HG02943 (cell line): Measurements from ENCODE around the gene STK32A.
A peak's percentile ranks its signal among the peaks of the same experiment; 100 is the strongest.

Source experiments
- ATAC-seq: cut with Tn5 transposase; IDR thresholded peaks from one replicate; pipeline ENCODE4 v1.9.1; 2021; ENCODE audit warnings: mild to moderate bottlenecking, low read depth, moderate library complexity; ENCODE audit not compliant: unreplicated experiment

Gene STK32A

DNA sequence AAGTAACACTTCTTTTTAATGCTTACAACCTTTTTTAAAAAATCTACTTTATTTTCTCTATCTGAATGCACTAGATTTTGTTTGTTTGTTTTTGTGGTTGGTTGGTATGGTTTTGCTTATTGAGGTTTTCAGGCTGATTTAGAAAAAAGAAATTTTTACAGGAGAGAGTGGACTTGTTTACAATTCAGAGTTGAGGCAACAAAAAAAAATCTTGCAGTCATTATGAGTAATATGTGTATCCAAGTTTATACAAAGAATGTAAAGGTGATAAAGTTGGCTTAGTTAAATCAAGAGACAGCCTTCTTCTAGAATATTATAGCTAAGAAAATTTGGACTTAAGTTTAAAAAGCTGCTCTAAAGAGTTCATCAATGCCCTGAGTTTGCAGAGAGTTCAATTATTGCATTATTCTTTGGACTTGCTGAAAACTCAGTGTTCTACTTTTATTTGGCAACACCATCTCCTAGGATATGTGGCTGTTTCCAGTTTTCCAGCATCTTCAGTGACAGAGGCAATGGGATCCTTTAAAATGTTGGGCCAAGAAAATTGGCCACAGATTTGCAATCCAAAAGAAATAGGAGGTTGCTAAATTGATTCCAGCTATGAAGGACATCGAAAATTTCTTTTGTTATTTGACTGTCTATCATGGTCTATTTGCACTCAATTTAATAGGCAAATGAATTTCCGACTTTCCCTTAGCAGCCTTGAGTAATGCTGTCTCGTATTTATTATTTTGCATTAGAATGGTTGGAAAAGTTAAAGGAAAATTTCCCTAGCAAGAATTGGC, 10.7 kb downstream of the STK32A start:
- ATAC-seq: no peak

DNA sequence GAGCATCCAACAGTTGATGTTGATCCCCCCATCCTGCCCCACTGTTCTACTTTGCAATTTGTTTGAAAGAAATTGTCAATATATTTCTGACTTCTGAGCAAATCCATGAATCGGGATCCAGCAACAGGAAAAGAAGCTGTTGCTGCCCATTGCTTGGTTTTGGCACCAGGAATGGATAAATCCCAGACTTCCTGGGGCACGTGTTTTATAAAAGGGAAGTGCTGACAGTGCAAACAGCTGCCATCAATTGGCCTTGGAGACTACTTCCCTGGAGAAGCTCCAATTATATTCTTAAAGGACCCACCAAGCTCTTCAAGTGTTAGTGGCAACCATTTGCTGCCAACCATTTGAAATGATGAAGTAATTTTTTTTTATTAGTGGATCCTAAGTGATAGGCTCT, 13.7 kb downstream of the STK32A start:
- no peak for ATAC-seq

DNA sequence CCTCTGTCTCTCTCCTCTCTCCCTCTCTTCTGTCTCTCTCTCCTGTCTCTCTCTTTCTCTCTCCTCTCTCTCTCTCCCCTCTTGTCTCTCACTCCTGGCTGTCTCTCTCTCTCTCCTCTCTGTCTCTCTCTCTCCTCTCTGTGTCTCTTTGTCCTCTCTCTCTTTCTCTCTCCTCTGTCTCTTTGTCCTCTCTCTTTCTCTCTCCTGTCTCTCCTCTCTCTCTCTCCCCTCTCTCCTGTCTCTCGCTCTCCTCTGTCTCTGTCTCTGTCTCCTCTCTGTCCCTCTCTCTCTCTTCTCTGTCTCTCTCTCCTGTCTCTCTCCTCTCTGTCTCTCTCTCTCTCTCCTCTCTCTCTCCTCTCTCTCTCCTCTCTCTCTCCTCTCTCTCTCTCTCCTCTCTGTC, 25.0 kb downstream of the STK32A start:
- no peak for ATAC-seq

DNA sequence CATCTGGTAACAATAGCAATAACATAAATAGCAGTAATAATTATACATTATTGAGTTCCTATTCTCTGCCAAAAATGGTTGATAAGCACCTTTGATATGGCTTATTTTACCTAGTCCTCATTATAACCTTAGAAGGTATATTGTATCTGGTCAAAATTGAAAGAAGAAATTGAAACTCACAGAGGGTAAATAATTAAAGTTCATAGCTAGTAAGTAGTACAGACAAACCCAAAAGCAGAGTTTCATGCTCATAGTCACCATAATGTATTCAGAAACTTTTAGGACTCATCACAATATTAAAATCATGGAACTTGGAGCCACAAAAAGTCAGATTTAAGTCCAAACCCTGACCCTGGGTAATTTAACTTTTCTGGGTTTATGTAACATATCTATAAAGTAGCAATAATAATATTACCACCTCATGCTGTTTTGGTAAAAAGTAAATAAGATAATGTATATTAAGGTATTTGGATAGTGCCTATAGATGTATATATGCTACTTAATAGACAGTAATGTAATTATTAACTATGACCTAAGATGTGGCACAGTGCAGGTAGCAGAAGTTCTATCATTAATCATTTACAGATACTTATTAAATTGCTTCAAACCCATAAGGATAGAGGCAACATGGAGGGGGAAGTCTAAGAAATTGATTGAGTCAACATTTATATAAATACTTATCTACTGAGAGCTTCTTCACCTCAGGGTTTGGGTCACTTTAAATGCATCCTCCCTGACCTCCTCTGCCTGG, 32.4 kb downstream of the STK32A start:
- peak; percentile 88 for ATAC-seq

DNA sequence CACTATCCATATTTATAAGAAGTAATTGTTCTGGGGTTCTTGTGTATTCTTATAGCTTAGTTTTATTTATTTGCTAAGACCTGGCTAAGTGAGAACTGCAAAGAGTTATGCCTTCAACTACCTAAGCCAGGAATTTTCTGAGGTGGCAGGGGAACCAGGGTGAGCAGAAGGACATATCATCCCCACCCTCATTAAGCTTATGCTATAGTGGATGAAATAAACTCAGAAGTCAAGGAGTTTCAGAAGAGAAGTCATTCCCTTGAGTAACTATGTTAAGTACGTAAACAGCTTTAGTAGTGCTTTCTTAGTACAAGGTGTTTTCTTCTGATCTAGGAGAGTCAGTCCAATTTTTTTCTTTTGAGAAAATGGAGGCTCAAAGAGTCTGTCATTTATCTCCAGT, 41.7 kb downstream of the STK32A start:
- no peak for ATAC-seq

DNA sequence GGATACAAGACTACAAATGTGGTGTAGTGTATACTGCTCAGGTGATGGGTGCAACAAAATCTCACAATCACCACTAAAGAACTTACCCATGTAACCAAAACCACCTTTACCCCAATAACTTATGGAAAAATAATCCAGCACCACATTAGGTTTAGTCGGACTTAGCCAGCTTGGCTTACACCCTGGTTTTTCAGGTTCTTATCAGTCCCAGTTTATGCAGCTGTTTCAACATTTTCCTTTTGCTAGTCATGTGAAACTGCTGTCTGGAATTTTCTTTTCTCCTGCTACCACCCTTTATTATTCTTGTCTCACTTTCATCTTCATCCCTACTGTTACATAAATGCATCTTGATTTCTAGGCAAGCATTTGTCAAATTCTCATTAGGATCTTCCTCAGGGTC, 51.5 kb downstream of the STK32A start:
- no peak for ATAC-seq

DNA sequence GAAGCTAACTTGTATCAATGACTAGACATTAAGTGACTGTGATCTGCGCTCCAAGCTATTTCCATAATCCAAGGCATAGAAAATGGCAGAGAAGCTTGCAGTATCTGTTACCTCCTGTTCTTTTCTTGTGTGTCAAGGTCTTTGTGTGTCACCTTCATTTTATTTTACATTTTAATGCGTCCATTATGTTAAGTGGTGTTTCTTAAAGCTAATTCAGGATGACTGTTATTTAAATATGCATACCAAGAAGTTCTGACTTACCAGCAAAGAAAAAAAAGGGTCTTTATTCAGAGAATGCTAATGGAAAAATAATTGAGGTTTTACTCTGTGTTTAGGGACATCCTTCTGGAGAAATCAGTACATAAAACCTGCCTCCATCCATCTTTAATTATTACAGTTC, 52.3 kb downstream of the STK32A start:
- ATAC-seq: no peak

DNA sequence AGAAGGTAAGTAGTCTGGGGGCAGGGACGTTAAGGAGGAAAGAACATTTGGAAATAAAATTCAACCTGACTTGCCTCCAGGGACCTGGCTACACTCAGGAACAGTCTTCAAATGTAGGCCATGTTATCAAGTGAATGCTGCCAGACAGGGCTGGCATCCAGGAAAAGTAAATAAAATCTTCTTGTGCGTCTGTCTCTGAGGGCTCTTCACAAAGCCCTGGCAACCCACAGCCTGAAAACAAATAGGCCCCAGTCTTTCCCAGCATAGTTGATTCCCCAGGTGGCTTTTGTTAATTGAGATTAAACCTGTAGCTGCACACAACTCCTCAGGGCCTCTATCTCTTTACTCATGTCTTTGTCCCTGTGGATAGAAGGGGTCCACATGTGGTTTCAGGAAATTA, 55.4 kb downstream of the STK32A start:
- no peak for ATAC-seq

DNA sequence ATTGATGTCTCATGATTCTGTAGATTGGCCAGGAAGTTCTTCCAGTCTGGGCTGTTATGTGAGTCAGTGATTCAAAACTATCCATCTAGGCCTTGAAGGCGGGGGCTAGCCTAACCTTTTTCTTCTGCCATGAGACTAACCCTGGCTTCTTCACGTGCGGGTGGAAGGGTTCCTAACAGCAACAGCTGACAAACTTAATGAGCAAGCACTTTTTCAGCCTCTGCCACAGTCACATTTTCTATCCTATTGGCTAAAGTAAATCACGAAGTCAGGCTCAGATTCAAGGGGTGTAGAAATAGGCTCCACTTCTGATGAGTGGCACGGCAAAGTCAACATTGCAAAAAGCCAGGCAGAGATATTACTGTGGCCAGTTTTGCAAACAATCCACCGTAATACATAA, 68.4 kb downstream of the STK32A start:
- no peak for ATAC-seq

DNA sequence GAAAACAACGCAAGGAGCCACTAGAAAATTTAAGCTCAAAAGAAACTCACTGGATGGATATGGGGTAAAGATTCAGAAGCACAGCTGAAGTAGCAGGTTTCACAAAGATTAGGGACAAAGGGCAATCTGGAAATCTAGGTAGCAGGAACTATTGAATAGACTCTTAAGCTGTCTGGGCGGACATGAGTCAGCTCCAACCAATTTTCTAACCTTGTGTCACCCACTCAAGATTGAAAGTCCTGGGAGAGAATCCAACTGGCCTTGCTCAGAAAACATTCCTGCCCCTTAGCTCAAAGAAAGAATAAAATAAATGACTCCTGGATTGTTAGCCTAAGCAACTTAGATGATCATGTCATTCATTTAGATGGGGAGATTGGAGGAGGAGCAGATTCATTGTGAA, 69.2 kb downstream of the STK32A start:
- no peak for ATAC-seq

DNA sequence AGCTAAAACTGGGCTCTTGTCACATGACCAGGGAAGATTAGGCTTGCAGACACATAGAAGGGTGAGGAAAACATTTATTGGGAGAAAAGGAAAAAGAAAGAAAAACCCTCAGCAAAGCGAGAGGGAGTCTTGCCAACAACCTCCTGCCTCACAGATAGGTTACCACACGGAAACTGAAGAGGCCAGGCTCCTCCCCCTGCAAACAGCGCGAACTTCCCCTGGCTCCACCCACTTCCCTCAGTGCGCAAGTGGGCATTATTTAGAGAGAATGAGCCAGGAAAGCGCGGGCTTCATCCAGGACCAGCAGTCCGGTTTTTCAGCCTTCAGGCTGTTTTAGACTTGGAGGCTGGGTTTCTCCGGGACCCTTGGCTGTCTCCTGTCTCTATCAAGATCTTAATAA, 70.3 kb downstream of the STK32A start:
- no peak for ATAC-seq

DNA sequence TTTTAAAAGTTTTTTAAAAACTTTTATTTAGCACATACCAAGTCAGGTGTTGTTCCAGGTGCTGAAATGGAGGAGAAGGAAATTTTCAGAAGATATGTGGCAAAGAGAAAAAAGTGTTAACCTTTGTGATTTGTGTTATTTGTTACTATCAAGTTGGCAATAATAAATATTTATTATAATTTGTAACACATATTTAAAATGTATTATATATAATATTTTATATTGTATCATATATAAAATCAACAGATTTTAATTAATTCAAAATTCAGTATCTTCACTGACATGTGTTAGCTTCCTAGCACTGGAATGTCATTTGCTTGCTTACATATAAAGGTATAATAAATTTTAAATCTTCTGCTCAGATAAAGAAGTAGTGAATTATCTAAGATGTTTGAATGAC, 71.5 kb downstream of the STK32A start:
- no peak for ATAC-seq

DNA sequence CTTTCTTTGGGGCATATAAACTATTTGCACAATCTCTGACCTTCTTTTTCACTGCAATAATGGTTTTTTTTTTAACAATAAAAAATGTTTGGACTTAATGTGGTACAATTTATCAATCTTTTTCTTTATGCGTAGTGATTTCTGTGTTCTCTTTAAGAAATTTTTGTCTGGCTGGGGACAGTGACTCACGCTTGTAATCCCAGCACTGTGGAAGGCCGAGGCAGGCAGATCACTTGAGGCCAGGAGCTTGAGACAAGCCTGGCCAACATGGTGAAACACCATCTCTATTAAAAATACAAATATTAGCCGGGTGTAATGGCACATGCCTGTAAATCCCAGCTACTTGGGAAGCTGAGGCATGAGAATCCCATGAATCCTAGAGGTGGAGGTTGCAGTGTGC, 72.3 kb downstream of the STK32A start:
- no peak for ATAC-seq

DNA sequence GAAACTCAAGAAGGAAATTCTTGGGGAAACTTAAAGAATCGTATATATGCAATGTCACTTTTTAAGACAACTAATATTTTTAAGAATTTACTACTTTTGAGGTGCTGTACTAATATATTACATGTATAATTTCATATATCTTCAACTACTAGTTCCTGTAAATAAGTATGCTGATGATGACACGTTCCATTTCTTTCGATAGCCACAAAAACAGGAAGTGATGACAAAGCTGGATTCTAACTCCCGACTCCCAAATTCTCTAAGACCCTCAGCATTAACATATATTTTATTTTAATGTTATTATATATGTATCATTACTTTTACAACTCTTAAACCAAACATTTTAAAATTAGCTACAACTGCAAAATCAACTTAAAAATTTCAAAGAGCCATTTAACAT, 74.8 kb downstream of the STK32A start:
- no peak for ATAC-seq

DNA sequence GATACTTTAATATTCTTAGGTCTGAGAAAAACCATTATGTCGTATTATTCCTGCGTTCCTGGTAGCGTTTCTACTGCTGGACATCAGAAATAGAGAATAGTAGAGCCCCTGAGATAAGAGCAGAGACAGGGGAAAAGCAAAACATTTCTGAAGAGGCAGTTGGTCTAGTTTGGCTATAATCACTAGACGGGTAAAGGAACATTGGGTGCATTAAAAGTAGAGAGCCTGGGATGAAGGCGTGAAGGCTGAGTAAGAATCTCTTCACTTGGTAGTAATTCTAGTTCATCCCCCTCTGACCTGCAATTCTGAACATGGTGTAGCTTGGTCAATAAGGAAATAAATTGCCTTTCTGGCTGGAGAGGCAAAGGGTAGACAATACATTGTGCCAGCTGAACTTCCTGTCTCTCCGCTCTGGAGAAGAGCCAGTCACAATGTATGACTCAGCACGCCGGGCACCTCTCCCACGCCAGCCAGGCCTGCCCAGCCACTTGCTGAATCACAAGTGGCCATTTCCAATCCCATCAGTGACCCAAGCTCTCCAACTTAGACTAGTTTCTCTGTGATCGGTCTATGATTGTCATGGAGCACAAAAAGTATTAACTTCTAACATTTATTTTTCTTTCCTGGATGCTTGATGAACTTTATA, 75.4 kb downstream of the STK32A start:
- ATAC-seq: no peak

DNA sequence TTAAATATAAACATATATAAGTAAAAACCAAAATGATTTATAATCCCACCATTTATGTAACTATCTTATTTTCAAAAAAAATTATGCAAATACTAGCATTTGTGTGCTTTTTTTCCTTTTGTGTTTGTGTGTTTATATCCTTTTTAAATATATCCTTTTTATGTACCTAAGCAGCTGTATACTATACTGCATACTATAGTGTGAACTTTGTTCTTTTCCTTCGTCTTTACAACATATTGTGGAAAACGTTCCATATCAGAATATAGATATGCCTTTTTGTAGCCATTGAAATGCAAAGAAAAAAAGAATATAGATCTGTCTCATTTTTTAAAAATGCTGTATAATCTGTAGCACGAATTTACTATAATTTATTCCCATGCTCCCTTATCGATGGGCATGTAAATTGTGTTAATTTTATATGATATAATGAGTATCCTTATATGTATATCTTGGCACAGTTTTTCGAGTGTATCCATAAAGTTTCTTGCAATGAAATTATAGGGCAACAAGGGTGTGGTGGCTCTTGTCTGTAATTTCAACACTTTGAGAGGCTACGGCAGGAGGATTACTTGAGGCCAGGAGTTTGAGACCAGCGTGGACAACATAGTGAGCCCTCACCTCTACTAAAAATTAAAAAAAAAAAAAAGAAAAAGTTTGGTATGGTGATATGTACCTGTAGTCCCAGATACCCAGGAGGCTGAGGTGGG, 83.3 kb downstream of the STK32A start:
- ATAC-seq: no peak

DNA sequence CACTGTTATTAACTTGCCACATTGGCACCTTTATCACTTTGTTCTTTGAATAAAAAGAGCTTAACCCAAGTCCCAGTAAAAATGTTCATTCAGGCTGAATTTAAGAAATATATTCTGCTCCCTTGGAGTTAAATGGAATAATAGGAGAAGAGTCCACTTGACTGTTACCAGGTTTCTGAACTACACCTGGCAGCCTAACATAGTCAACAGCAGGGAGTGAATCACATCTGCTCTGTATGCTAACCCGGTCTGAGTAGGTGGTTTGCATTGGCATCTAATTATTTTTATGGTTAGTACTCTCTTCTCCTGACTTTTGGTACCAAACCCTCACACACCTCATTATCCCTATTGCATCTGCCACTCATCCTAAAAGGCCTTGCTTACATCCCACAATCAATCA, 86.7 kb downstream of the STK32A start:
- no peak for ATAC-seq

DNA sequence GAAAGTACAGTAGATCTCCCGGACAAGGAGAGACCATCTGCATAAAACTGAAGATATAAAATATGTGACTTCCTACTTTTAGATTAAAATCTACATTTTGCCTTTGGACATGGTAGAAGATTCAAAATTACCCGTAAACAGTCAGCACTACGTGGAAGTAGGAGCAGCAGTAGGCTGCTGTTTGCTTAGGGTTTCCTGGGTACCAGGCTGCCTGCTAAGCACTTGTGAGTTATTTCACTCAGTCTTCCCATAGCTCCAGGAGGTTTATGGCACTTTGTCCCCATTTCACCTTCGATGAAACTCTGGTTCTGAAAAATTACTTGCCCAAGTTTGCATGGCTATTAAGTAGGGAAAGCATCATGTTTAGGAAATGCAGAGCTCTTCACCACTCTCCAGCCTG, 92.6 kb downstream of the STK32A start:
- no peak for ATAC-seq

DNA sequence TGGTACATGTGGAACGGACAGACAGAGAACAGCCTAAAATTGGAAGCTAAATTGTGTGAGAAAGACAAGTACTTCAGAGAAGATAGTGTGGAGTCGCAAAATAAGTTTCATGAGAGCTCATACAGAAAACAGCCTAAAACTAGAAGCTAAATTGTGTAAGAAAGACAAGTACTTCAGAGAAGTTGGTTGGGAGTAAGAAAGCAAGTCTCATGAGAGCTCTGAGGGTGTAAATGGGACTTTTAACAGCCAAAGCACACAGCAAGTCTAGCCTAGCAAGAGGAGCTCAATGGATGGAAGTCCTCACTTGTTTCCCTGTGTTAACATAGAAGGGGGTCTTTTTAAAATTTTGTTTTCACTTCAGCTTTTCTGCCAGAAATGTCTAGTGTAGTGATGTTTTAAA, 93.1 kb downstream of the STK32A start:
- no peak for ATAC-seq

DNA sequence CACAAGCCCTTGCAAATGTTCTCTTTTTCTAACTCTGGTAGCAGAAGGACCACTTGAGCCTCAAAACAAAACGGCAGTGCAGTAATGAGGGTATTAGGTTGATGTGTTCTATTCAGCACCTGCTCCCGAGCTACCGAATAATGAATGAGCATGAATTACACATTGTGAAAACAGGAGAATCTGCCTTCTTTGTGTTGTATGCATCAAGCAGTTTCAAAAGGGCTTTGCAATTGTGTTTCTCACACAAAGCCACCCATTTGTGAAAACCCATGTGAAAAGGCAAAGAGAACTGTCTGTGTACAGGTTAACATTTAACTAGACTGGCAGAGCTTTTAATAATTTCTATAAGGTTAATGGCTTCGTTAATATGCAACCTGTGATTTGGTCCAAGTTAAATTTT, 97.8 kb downstream of the STK32A start:
- ATAC-seq: peak; percentile 62

DNA sequence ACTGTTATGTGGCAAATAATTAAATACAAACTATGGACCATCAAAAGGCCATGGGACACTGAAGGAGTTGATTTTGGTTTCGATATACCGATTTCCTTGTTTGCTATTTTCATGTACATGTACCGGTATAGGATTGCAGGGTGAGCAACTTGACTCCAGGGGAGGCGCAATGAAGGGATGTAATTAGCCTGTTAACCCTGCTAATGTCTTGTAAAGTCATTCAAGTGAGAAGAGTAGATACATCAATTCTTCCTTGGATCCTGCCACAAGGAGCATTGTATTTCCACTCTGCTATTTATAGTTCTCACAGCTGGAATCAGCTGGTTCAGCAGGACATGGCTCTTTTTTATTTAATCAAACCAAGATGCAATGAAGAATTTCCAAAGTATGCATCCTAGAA, 102.0 kb downstream of the STK32A start:
- ATAC-seq: no peak
